GM12878 (cell line): ENCODE results near the gene NADSYN1. TPM values are rescaled to one million over a fixed set of nuclear protein-coding genes. Genes with fewer than 3 reads are reported as not detected.
"Not testable (repeated sequence)": the region's sequence is repeated elsewhere in the genome, so short reads cannot be mapped to it uniquely, and the experiment has no call there.

Experiments used
- ATAC-seq: fragments of 200-7000 bp; cut with Tn5 transposase; 3 replicates; pipeline ENCODE4 v1.9.1; 2020; ENCODE audit warnings: mild to moderate bottlenecking, moderate library complexity
- BruUV-seq: library from RNA; stranded (reverse); fragments of 400-500 nt; replicated peaks from 2 replicates; lab custom pipeline; 2021; lab: Mats Ljungman, UMichigan
- CTCF ChIA-PET: fragments of 300-600 bp; sonication (Branson Sonifier 250); formaldehyde crosslinking; extraction: SDS; loops from one replicate; lab custom pipeline; 2021; ENCODE audit warnings: inconsistent platforms; lab: Yijun Ruan, JAX
- POLR2A ChIA-PET: fragments of 350-600 bp; formaldehyde crosslinking; extraction: SDS; loops from one replicate; lab custom pipeline; 2021; ENCODE audit warnings: inconsistent platforms; lab: Charles Lee
- RAD21 ChIA-PET: fragments of 300-600 bp; sonication (Branson Sonifier 250); formaldehyde crosslinking; loops from one replicate; lab custom pipeline; 2023; ENCODE audit warnings: antibody characterized with exemption; ENCODE audit not compliant: unreplicated experiment; lab: Charles Lee
- SMC1A ChIA-PET: fragments of 300-600 bp; sonication (Branson Sonifier 250); formaldehyde crosslinking; loops from one replicate; lab custom pipeline; 2023; ENCODE audit not compliant: unreplicated experiment, uncharacterized antibody; lab: Charles Lee
- DNase-seq: peaks from one replicate; pipeline ENCODE4 v3.0.0-alpha.2; 2011; ENCODE audit warnings: low read depth, low spot score
- FAIRE-seq: peaks from 3 replicates; lab custom pipeline; 2011; peaks lifted over from hg19 to GRCh38; lab: Jason Lieb, UNC
- H2AFZ ChIP-seq: 2 replicates; pipeline ENCODE4 v1.6.0; 2011; ENCODE audit warnings: low read depth, low read length, control low read depth; ENCODE audit not compliant: control insufficient read depth
- H3K27ac ChIP-seq: 2 replicates; pipeline ENCODE4 v1.5.1; 2011; ENCODE audit warnings: control low read depth; ENCODE audit not compliant: control insufficient read depth, insufficient read depth
- H3K27me3 ChIP-seq, 2 experiments: replicated peaks in 1 of 2; 2 replicates each; pipeline versions ENCODE4 v1.6.0 to v1.6.1; 2011; ENCODE audit warnings: low read length in 1 of 2; ENCODE audit not compliant: control insufficient read depth in 2 of 2, insufficient read depth in 2 of 2
- H3K36me3 ChIP-seq, 2 experiments: 2 replicates each; pipeline ENCODE4 v1.5.1; 2011; ENCODE audit warnings: low read length in 1 of 2; ENCODE audit not compliant: control insufficient read depth in 2 of 2, insufficient read depth in 2 of 2
- H3K4me1 ChIP-seq: 2 replicates; pipeline ENCODE4 v1.6.1; 2011; ENCODE audit warnings: mild to moderate bottlenecking, low read length, moderate library complexity, mixed read lengths; ENCODE audit not compliant: control insufficient read depth, insufficient read depth
- H3K4me2 ChIP-seq: 2 replicates; pipeline ENCODE4 v1.6.0; 2011; ENCODE audit warnings: control low read depth; ENCODE audit not compliant: control insufficient read depth, insufficient read depth
- H3K4me3 ChIP-seq: fragments of 200-600 bp; sonication (generic); 2 replicates; pipeline ENCODE4 v1.5.1; 2016
- H3K79me2 ChIP-seq: 2 replicates; pipeline ENCODE4 v1.6.0; 2011; ENCODE audit warnings: low read length; ENCODE audit not compliant: control insufficient read depth, insufficient read depth
- H3K9ac ChIP-seq: 2 replicates; pipeline ENCODE4 v1.8.0; 2011; ENCODE audit warnings: low read length, control low read depth, mixed read lengths; ENCODE audit not compliant: control insufficient read depth, insufficient read depth
- H3K9me3 ChIP-seq: replicated peaks from 3 replicates; pipeline ENCODE4 v1.5.1; 2011; ENCODE audit warnings: mild to moderate bottlenecking, low read length; ENCODE audit not compliant: control insufficient read depth, insufficient read depth
- H4K20me1 ChIP-seq: 2 replicates; pipeline ENCODE4 v1.6.0; 2011; ENCODE audit not compliant: control insufficient read depth, insufficient read depth
- SPI1 ChIP-seq: IDR thresholded peaks from 2 replicates; pipeline ENCODE4 v1.6.1; 2011; ENCODE audit warnings: low read depth, mild to moderate bottlenecking, low read length, moderate library complexity, borderline replicate concordance; ENCODE audit not compliant: insufficient read depth
- ZNF592 ChIP-seq: fragments of 450-650 bp; IDR thresholded peaks from 2 replicates; pipeline ENCODE4 v1.6.1; 2017; ENCODE audit warnings: mild to moderate bottlenecking, moderate library complexity
- WGBS: methylation state at CpG from one replicate; pipeline ENCODE4 v1.1.6; 2016; ENCODE audit warnings: low lambda C conversion rate; ENCODE audit not compliant: insufficient replicate concordance, insufficient coverage; ENCODE audit errors: missing lambda C conversion rate; 5-methylcytosine and 5-hydroxymethylcytosine counted together
- in situ Hi-C: fragments of 300-500 bp; cut with MboI; formaldehyde crosslinking; loops from 9 replicates; pipeline ENCODE4 v1.14.3; 2018; ENCODE audit warnings: mixed read lengths
- intact Hi-C: fragments of 100-400 bp; cut with micrococcal nuclease; formaldehyde crosslinking; loops from one replicate; pipeline ENCODE4 v1.14.2; 2022; ENCODE audit not compliant: unreplicated experiment
- polyA plus RNA-seq, 11 experiments: library from polyadenylated mRNA; depleted of rRNA in 4 of 11; unstranded in 6 of 11; stranded (reverse) in 5 of 11; fragments of >200 nt; fragmentation: Nextera tagmentation in 4 of 11; fragmentation: Illumina TruSeq in 1 of 11; extraction: Ambion mirVana in 4 of 11; extraction: Trizol in 1 of 11; gene quantifications; 1 replicate in 1 of 11; 2 replicates in 10 of 11; pipeline versions ENCODE4 v1.2.1 to v1.2.3, GENCODE V29; 2011 to 2016; ENCODE audit warnings: inconsistent platforms in 2 of 11, missing spikeins in 2 of 11, low read depth in 1 of 11
- total RNA-seq, 4 experiments: library from RNA; depleted of rRNA in 3 of 4; stranded (reverse); fragments of >200 nt in 3 of 4; fragmentation: Illumina TruSeq in 1 of 4; extraction: Trizol in 1 of 4; gene quantifications; 2 replicates each; pipeline versions ENCODE4 v1.2.1 to v1.2.3, GENCODE V29; 2013 to 2021

Gene NADSYN1
- total and polyA plus RNA-seq, 10 of the 15 experiments (the other 5 are each of a cell fraction or from before 2014, with no cell fraction given): 12.2 to 90.2 (median 69.5) TPM

- BruUV-seq, H3K4me3 ChIP-seq, H3K9me3 ChIP-seq, H3K79me2 ChIP-seq, ATAC-seq, in situ Hi-C loops, H3K27me3 ChIP-seq, FAIRE-seq, H3K36me3 ChIP-seq, H4K20me1 ChIP-seq, POLR2A ChIA-PET, intact Hi-C loops: not testable (repeated sequence)
- peak overlapping the region; percentile 72 for H2AFZ ChIP-seq
- WGBS: 49% methylated on average over 17 of the region's 17 CpGs
- SMC1A ChIA-PET: interaction anchor here (1.4 to 1.7 kb wide), 2 partner anchors 8 to 15 kb away, joined by 3 to 4 read pairs; no protein-coding TSS in a partner anchor
- peak overlapping the region; percentile 25; the same call in 1 of the 2 replicates for H3K4me2 ChIP-seq
- peak; percentile 40; the same call in 1 of the 2 replicates for TF ChIP-seq SPI1
- TF ChIP-seq ZNF592: 0 out of 2 replicates have a peak, but pooled peaks have one; percentile 51
- TF ChIP-seq, all 136 proteins: peak for 2; not testable (repeated sequence) for 134
- H3K9ac ChIP-seq, RAD21 ChIA-PET, DNase-seq, H3K27ac ChIP-seq, CTCF ChIA-PET: not testable (repeated sequence)
- H3K4me1 ChIP-seq: peaks cover 24% of the 10 kb centered on the region
Measured at GRCh38 chr11:71534711-71535608, 82.0 kb downstream of the NADSYN1 start.
